Adrenal gland (tissue), 12 donors: Measurements from ENCODE around the gene ZBTB12. TPM values are rescaled to one million over a fixed set of nuclear protein-coding genes. Genes with fewer than 3 reads are reported as not detected.

Experiments
- DNase-seq, 7 donors: peaks; one replicate each; pipeline ENCODE4 v3.0.0-alpha.2; 2019 to 2020
- H3K27ac ChIP-seq, 5 donors: fragments of 200-600 bp; sonication (generic) in 4 of 5; 1 replicate in 3 of 5; 2 replicates in 2 of 5; pipeline versions ENCODE4 v1.5.1 to v1.8.0; 2016 to 2020; ENCODE audit warnings: mild to moderate bottlenecking in 1 of 5
- H3K27me3 ChIP-seq: fragments of 200-600 bp; 2 replicates; pipeline ENCODE4 v1.8.0; 2021
- H3K36me3 ChIP-seq, 2 donors: fragments of 200-600 bp; replicated peaks in 1 of 2; 1 replicate in 1 of 2; 2 replicates in 1 of 2; pipeline versions ENCODE4 v1.5.1 to v1.8.0; 2018 to 2022
- H3K4me1 ChIP-seq, 2 donors: fragments of 200-600 bp; replicated peaks in 1 of 2; 1 replicate in 1 of 2; 2 replicates in 1 of 2; pipeline versions ENCODE4 v1.5.1 to v1.8.0; 2018 to 2021
- H3K4me3 ChIP-seq, 4 donors: fragments of 200-600 bp; sonication (generic) in 3 of 4; one replicate each; pipeline ENCODE4 v1.5.1; 2016 to 2018
- H3K9me3 ChIP-seq, 3 donors: fragments of 200-600 bp; sonication (generic) in 1 of 3; replicated peaks in 1 of 3; 1 replicate in 2 of 3; 2 replicates in 1 of 3; pipeline versions ENCODE4 v1.5.1 to v1.8.0; 2016 to 2021
- POLR2A ChIP-seq, 2 donors: fragments of 450-650 bp; IDR thresholded peaks; one replicate each; pipeline ENCODE4 v1.6.1; 2017; ENCODE audit warnings: antibody characterized with exemption in 2 of 2, mild to moderate bottlenecking in 2 of 2, moderate library complexity in 1 of 2
- WGBS, 4 donors: extraction: QIAGEN DNeasy Blood & Tissue Kit in 2 of 4; methylation state at CpG; one replicate each; pipeline versions ENCODE4 v1.1.5 to v1.1.7; 2013 to 2017; 5-methylcytosine and 5-hydroxymethylcytosine counted together
- intact Hi-C, 2 donors: fragments of 100-400 bp; cut with DNase I; formaldehyde crosslinking; loops; one replicate each; pipeline versions ENCODE4 v1.14.1 to v1.15.0; 2022 to 2023
- polyA plus RNA-seq, 3 donors: library from polyadenylated mRNA; stranded (reverse); fragments of 200-250 nt in 2 of 3; fragments of 350-450 nt in 1 of 3; fragmentation: Illumina TruSeq in 1 of 3; extraction: RNeasy Lipid Tissue Mini Kit (QIAGEN cat#74804) in 1 of 3; gene quantifications; one replicate each; pipeline ENCODE4 v1.2.3, GENCODE V29; 2013 to 2014
- total RNA-seq, 9 donors: library from RNA; depleted of rRNA in 4 of 9; stranded (reverse); fragments of >200 nt in 4 of 9; fragments of 120-200 nt in 1 of 9; fragmentation: NEBNext Ultra II Directional in 1 of 9; extraction: Animal tissue kit (Norgen Biotek cat#: 25700) in 1 of 9; gene quantifications; one replicate each; pipeline versions ENCODE4 v1.1.0 to v1.2.4, GENCODE V29; 2013 to 2023
- TF ChIP-seq, protein P1 (sequence below), 6 experiments: fragments of 450-650 bp in 4 of 6; fragments of 200-600 bp in 2 of 6; sonication (generic) in 1 of 6; IDR thresholded peaks; 1 replicate in 5 of 6; 2 replicates in 1 of 6; pipeline versions ENCODE4 v1.5.1 to v1.8.0; 2016 to 2021; ENCODE audit warnings: antibody characterized with exemption in 6 of 6, mild to moderate bottlenecking in 2 of 6, moderate library complexity in 1 of 6
- donor health status: healthy with polysubstance abuse.
- donor health status: Bipolar disorder and iron deficiency.
- donor health status: DM: yes; HTN: yes; CAD: no.
- donor health status: DM: no; HTN: no; CAD: no.
- donor health status: DM: no; HTN: no; CAD: no.
- donor health status: DM: yes; HTN: yes; CAD: no.

Gene ZBTB12
- total and polyA plus RNA-seq, 12 donors: 0.69 to 14.5 (median 3.0) TPM

DNA sequence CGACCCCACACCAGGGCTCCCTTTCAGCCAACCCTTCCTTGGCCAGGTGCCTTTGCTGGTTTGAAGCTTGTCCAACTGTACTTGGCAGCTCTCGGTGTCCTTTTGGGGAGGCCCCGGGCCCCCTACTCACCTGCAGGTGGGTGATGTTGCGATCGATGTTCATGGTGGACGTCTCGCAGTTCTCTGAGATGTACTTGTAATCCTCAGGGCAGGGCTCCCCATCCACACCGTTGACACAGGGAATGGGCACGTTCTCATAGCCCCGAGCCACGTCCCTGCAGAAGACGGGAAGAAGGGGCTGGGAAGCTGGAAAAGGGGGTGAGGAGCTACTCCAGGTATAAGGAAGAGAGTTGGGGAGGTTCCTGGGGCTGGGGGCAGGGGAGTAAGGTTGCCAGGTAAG lies 18.2 kb downstream of the ZBTB12 start:
- WGBS, 4 donors: 88 to 93% (median 92%) methylated on average over 8 to 12 of the region's 12 CpGs
- Histone ChIP-seq H3K27ac (no peak overlapping the region), H3K9me3 (no peaks in the 10 kb centered on the region), H3K27me3 (no peaks in the 10 kb centered on the region), H3K4me1 (peaks cover 0 to 6% of the 10 kb centered on the region in 2 donors), H3K4me3 (no peak overlapping the region), H3K36me3 (peaks cover 0 to 89% of the 10 kb centered on the region in 2 donors)
- intact Hi-C loops: no loop called here
- no peak for DNase-seq
- TF ChIP-seq, protein P1, sequence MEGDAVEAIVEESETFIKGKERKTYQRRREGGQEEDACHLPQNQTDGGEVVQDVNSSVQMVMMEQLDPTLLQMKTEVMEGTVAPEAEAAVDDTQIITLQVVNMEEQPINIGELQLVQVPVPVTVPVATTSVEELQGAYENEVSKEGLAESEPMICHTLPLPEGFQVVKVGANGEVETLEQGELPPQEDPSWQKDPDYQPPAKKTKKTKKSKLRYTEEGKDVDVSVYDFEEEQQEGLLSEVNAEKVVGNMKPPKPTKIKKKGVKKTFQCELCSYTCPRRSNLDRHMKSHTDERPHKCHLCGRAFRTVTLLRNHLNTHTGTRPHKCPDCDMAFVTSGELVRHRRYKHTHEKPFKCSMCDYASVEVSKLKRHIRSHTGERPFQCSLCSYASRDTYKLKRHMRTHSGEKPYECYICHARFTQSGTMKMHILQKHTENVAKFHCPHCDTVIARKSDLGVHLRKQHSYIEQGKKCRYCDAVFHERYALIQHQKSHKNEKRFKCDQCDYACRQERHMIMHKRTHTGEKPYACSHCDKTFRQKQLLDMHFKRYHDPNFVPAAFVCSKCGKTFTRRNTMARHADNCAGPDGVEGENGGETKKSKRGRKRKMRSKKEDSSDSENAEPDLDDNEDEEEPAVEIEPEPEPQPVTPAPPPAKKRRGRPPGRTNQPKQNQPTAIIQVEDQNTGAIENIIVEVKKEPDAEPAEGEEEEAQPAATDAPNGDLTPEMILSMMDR (IDR thresholded peaks at IDR 0.05): no peak
- no peak for TF ChIP-seq POLR2A (IDR thresholded peaks at IDR 0.05)

DNA sequence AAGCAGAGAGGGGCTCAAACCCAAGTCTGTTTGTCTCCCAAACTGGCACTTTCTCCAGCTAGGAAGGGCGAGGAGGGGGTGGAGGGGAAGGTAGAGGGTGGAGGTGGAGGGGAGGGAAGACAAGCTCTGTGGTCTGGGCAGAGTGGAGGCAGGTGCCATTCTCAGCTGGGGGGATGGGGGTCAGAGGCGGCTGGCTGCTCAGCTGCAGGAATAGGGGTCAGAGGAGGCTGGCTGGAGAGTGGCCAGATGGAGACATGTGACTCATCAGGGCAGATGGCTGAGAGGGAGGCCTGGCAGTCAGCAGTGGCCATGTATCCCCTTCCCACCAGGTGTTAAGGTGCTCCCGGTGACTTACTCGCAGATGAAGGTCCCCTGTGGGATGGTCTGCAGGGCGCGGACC lies 19.5 kb downstream of the ZBTB12 start:
- peaks cover 0 to 77% of the 10 kb centered on the region in 2 donors for H3K36me3 ChIP-seq
- TF ChIP-seq, protein P1 (IDR thresholded peaks at IDR 0.05): no peak
- TF ChIP-seq POLR2A (IDR thresholded peaks at IDR 0.05): no peak
- WGBS, 4 donors: 64 to 71% (median 69%) methylated on average over 5 to 6 of the region's 6 CpGs

DNA sequence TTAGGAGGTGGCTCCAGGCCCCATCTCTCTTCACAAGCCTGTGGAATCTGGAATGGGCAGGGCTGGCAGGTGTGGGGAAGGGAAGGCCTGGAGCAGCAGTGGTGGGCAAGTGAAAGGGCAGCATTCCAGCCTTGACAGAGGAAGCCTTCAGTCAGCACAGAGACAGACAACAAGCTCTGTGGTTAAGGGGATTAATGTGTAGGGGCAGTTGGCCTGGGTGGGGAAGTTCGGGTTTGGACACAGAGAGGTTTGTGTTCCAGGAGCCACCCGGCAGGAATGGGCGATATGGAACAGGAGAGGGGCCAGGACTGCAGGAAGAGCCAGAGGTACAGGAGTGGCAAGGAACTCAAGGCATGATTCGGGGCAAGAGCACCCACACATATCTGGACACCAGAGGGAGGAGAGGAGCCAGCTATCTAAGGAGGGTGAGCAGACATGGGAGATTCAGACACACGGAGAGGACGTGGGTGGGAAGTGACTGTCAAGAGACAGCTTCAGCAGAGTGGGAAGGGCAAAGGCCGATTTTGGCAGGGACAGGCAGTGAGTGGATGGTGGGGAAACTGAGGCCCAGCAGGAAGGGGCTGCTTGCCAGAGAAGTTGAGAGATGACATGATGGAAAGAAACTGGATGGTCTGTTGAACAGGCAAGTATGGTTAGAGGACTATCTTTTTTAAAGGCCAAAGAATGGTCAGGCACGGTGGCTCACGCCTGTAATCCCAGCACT lies 20.6 kb downstream of the ZBTB12 start:
- H3K27ac ChIP-seq: no peak overlapping the region
- no peak for DNase-seq
- 82 to 90% (median 89%) methylated on average over 9 of the region's 9 CpGs for WGBS, 4 donors

More for the DNA sequence above, 19.5 kb downstream of the ZBTB12 start:
- H3K27me3 ChIP-seq: no peaks in the 10 kb centered on the region
- intact Hi-C loops: no loop called here
- no peak overlapping the region for H3K4me3 ChIP-seq
- no peaks in the 10 kb centered on the region for H3K9me3 ChIP-seq
- H3K27ac ChIP-seq: peak overlapping the region in 1 of 5 donors; percentile 16
- peaks cover 5 to 6% of the 10 kb centered on the region in 2 donors for H3K4me1 ChIP-seq
- DNase-seq: peak; percentile 52 to 82 (median 79)

DNA sequence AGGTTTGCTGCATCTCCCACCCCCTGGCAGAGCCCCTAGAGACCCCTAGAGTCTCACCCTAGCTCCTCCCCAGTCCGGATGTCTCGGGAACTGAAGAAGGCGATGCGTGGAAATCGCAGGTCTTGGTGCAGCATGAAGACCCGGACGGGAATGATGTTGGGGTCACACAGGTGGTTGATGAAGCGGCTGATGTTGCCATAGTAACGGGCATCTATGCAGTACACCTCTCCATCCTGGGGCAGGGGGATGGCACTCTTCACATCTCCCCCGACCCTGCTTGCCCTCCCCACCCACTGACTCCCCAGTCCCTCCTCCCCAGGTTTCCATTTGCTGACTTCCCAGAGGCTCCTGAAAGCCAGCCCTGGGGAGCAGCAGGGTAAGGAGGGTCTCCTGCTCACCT lies 21.3 kb downstream of the ZBTB12 start:
- 87 to 93% (median 90%) methylated on average over 10 of the region's 10 CpGs for WGBS, 4 donors
- Histone ChIP-seq H3K4me1 (peaks cover 6 to 10% of the 10 kb centered on the region in 2 donors), H3K9me3 (no peaks in the 10 kb centered on the region), H3K36me3 (peaks cover 0 to 61% of the 10 kb centered on the region in 2 donors), H3K27me3 (no peaks in the 10 kb centered on the region), H3K4me3 (no peak overlapping the region), H3K27ac (no peak overlapping the region)
- intact Hi-C loops: no loop called here
- TF ChIP-seq, protein P1 (IDR thresholded peaks at IDR 0.05): no peak
- TF ChIP-seq POLR2A (IDR thresholded peaks at IDR 0.05): no peak
- no peak for DNase-seq

More for the DNA sequence above, 20.6 kb downstream of the ZBTB12 start:
- Histone ChIP-seq H3K27me3 (no peaks in the 10 kb centered on the region), H3K4me3 (no peak overlapping the region), H3K4me1 (peaks cover 6 to 10% of the 10 kb centered on the region in 2 donors), H3K9me3 (no peaks in the 10 kb centered on the region), H3K36me3 (peaks cover 0 to 66% of the 10 kb centered on the region in 2 donors)
- intact Hi-C loops: no loop called here
- TF ChIP-seq POLR2A (IDR thresholded peaks at IDR 0.05): no peak
- TF ChIP-seq, protein P1 (IDR thresholded peaks at IDR 0.05): no peak
